NB4 (cell line): ENCODE results near the gene EMC1.
"Not testable (repeated sequence)": the region's sequence is repeated elsewhere in the genome, so short reads cannot be mapped to it uniquely, and the experiment has no call there.

ENCODE experiments used
- POLR2A ChIP-seq: IDR thresholded peaks from 2 replicates; pipeline ENCODE4 v1.6.1; 2011; ENCODE audit warnings: mild to moderate bottlenecking; ENCODE audit not compliant: insufficient read length; ENCODE audit errors: extremely low read depth
- TF ChIP-seq, protein P1 (sequence below): IDR thresholded peaks from one replicate; pipeline ENCODE4 v1.5.1; 2012; ENCODE audit warnings: low read depth, low read length

GRCh38 chr1:19269427-19270342 is 18.4 kb upstream of the EMC1 start:
- TF ChIP-seq, protein P1, sequence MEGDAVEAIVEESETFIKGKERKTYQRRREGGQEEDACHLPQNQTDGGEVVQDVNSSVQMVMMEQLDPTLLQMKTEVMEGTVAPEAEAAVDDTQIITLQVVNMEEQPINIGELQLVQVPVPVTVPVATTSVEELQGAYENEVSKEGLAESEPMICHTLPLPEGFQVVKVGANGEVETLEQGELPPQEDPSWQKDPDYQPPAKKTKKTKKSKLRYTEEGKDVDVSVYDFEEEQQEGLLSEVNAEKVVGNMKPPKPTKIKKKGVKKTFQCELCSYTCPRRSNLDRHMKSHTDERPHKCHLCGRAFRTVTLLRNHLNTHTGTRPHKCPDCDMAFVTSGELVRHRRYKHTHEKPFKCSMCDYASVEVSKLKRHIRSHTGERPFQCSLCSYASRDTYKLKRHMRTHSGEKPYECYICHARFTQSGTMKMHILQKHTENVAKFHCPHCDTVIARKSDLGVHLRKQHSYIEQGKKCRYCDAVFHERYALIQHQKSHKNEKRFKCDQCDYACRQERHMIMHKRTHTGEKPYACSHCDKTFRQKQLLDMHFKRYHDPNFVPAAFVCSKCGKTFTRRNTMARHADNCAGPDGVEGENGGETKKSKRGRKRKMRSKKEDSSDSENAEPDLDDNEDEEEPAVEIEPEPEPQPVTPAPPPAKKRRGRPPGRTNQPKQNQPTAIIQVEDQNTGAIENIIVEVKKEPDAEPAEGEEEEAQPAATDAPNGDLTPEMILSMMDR = not testable (repeated sequence)
- not testable (repeated sequence) for TF ChIP-seq POLR2A
